CD4-positive, alpha-beta T cell (primary cell): Measurements from ENCODE around the gene ZNF445. TPM values are rescaled to one million over a fixed set of nuclear protein-coding genes. Genes with fewer than 3 reads are reported as not detected.

Experiments used
- ATAC-seq: fragments of 200-7000 bp; cut with Tn5 transposase; one replicate; pipeline ENCODE4 v1.10.0; 2022; ENCODE audit warnings: mild to moderate bottlenecking; ENCODE audit not compliant: poor library complexity
- CTCF ChIA-PET: fragments of 350-600 bp; sonication (Branson Sonifier 250); formaldehyde crosslinking; loops from one replicate; lab custom pipeline; 2021; ENCODE audit warnings: antibody characterized with exemption, inconsistent platforms; lab: Charles Lee
- POLR2A ChIA-PET: fragments of 350-600 bp; sonication (Branson Sonifier 250); formaldehyde crosslinking; loops from one replicate; lab custom pipeline; 2021; ENCODE audit warnings: antibody characterized with exemption, inconsistent platforms; lab: Charles Lee
- DNase-seq, 14 experiments: peaks; one replicate each; pipeline ENCODE4 v3.0.0-alpha.2; 2013 to 2020; ENCODE audit warnings: mixed read lengths in 2 of 14
- H3K27ac ChIP-seq, 2 donors: one replicate each; pipeline versions ENCODE4 v1.5.1 to v1.7.0; 2013; ENCODE audit warnings: low read length in 2 of 2, low read depth in 1 of 2, mild to moderate bottlenecking in 1 of 2
- H3K27me3 ChIP-seq, 2 experiments: 1 replicate in 1 of 2; 2 replicates in 1 of 2; pipeline versions ENCODE4 v1.6.1 to v1.7.0; 2013; ENCODE audit warnings: low read length in 2 of 2, control low read depth in 1 of 2, mild to moderate bottlenecking in 1 of 2, moderate library complexity in 1 of 2; ENCODE audit not compliant: insufficient read depth in 2 of 2, control insufficient read depth in 1 of 2
- H3K36me3 ChIP-seq: one replicate; pipeline ENCODE4 v1.6.1; 2013; ENCODE audit warnings: low read length, control low read depth; ENCODE audit not compliant: insufficient read depth
- H3K4me1 ChIP-seq: one replicate; pipeline ENCODE4 v1.6.1; 2013; ENCODE audit warnings: low read length, control low read depth; ENCODE audit not compliant: insufficient read depth
- H3K4me3 ChIP-seq: one replicate; pipeline ENCODE4 v1.5.1; 2013; ENCODE audit warnings: mild to moderate bottlenecking, low read length, moderate library complexity
- H3K9me3 ChIP-seq, 2 experiments: 1 replicate in 1 of 2; 2 replicates in 1 of 2; pipeline versions ENCODE4 v1.6.1 to v1.7.0; 2013; ENCODE audit warnings: low read length in 2 of 2, mild to moderate bottlenecking in 2 of 2, control low read depth in 1 of 2, moderate library complexity in 1 of 2; ENCODE audit not compliant: control insufficient read depth in 1 of 2, insufficient read depth in 1 of 2
- H3K27ac Mint-ChIP-seq: one replicate; pipeline ENCODE4 v1.8.0; 2020; ENCODE audit warnings: mixed read lengths
- H3K27me3 Mint-ChIP-seq: one replicate; pipeline ENCODE4 v1.8.0; 2021; ENCODE audit warnings: mixed read lengths
- H3K36me3 Mint-ChIP-seq: one replicate; pipeline ENCODE4 v1.8.0; 2021; ENCODE audit warnings: low read depth, mixed read lengths
- H3K4me1 Mint-ChIP-seq: one replicate; pipeline ENCODE4 v1.8.0; 2021; ENCODE audit warnings: low read depth, mixed read lengths
- H3K4me3 Mint-ChIP-seq: one replicate; pipeline ENCODE4 v1.8.0; 2020; ENCODE audit warnings: mild to moderate bottlenecking, mixed read lengths
- H3K9me3 Mint-ChIP-seq: one replicate; pipeline ENCODE4 v1.8.0; 2020; ENCODE audit warnings: mixed read lengths
- CTCF ChIP-seq: fragments of 200-600 bp; IDR thresholded peaks from one replicate; pipeline ENCODE4 v1.8.0; 2022; ENCODE audit warnings: antibody characterized with exemption, mild to moderate bottlenecking
- intact Hi-C, 2 experiments: fragments of 100-400 bp; cut with DNase I in 1 of 2; cut with micrococcal nuclease in 1 of 2; formaldehyde crosslinking; loops; one replicate each; pipeline versions ENCODE4 v1.15.1 to v1.9.0; 2023 to 2025; cut with DNase I, micrococcal nuclease
- total RNA-seq, 174 experiments: library from RNA in 2 of 174; stranded (reverse) in 2 of 174; gene quantifications; one replicate each; pipeline ENCODE4 v1.2.3 and lab custom pipeline; 2021 to 2026

Gene ZNF445
- total RNA-seq, 2 experiments from 2014 or later, result 6.1 to 6.6 TPM

- TF ChIP-seq CTCF, result no peak
- Mint-ChIP-seq H3K4me3 (no peak overlapping the region), H3K9me3 (peaks cover 4% of the 10 kb centered on the region), H3K27me3 (no peaks in the 10 kb centered on the region), H3K27ac (no peak overlapping the region), H3K4me1 (peaks cover 10% of the 10 kb centered on the region), H3K36me3 (peaks cover 97% of the 10 kb centered on the region)
- no peak for DNase-seq
- CTCF ChIA-PET, result no interaction called here
- ATAC-seq, result no peak
- Histone ChIP-seq H3K27me3 (no peaks in the 10 kb centered on the region), H3K36me3 (peaks cover 62% of the 10 kb centered on the region), H3K27ac (no peak overlapping the region), H3K4me1 (no peaks in the 10 kb centered on the region), H3K4me3 (no peak overlapping the region), H3K9me3 (peaks cover 0 to 2% of the 10 kb centered on the region in 2 experiments)
- intact Hi-C loops, result no loop called here
- POLR2A ChIA-PET, result no interaction called here
Observed at GRCh38 chr3:44455318-44455717, 22.2 kb downstream of the ZNF445 start.

GRCh38 chr3:44454258-44454657 lies 23.2 kb downstream of the ZNF445 start:
- H3K4me3 Mint-ChIP-seq, result no peak overlapping the region
- intact Hi-C loops, result no loop called here
- H3K27ac Mint-ChIP-seq, result no peak overlapping the region
- Histone ChIP-seq H3K4me3 (no peak overlapping the region), H3K4me1 (no peaks in the 10 kb centered on the region), H3K27ac (no peak overlapping the region), H3K27me3 (no peaks in the 10 kb centered on the region), H3K9me3 (no peaks in the 10 kb centered on the region), H3K36me3 (peaks cover 73% of the 10 kb centered on the region)
- TF ChIP-seq CTCF, result no peak
- ATAC-seq (no peak), DNase-seq (no peak)
- peaks cover 96% of the 10 kb centered on the region for H3K36me3 Mint-ChIP-seq
- POLR2A ChIA-PET, result no interaction called here
- H3K27me3 Mint-ChIP-seq, result no peaks in the 10 kb centered on the region
- CTCF ChIA-PET, result no interaction called here
- H3K9me3 Mint-ChIP-seq, result no peaks in the 10 kb centered on the region
- peaks cover under 1% of the 10 kb centered on the region for H3K4me1 Mint-ChIP-seq

- ChIA-PET CTCF (no interaction called here), POLR2A (no interaction called here)
- no peaks in the 10 kb centered on the region for H3K27me3 Mint-ChIP-seq
- no peak overlapping the region for H3K27ac Mint-ChIP-seq
- Histone ChIP-seq H3K4me1 (no peaks in the 10 kb centered on the region), H3K27me3 (no peaks in the 10 kb centered on the region), H3K4me3 (no peak overlapping the region), H3K36me3 (peaks cover 87% of the 10 kb centered on the region), H3K9me3 (no peaks in the 10 kb centered on the region), H3K27ac (no peak overlapping the region)
- peaks cover 3% of the 10 kb centered on the region for H3K9me3 Mint-ChIP-seq
- no peak for ATAC-seq
- H3K4me1 Mint-ChIP-seq, result no peaks in the 10 kb centered on the region
- DNase-seq, result no peak
- H3K36me3 Mint-ChIP-seq, result peaks cover 98% of the 10 kb centered on the region
- no peak for TF ChIP-seq CTCF
- intact Hi-C loops, result no loop called here
- H3K4me3 Mint-ChIP-seq, result no peak overlapping the region
Observed at GRCh38 chr3:44451441-44451840, 26.0 kb downstream of the ZNF445 start.
